ENCODE data around the gene USH2A.

The USH2A gene

DNA sequence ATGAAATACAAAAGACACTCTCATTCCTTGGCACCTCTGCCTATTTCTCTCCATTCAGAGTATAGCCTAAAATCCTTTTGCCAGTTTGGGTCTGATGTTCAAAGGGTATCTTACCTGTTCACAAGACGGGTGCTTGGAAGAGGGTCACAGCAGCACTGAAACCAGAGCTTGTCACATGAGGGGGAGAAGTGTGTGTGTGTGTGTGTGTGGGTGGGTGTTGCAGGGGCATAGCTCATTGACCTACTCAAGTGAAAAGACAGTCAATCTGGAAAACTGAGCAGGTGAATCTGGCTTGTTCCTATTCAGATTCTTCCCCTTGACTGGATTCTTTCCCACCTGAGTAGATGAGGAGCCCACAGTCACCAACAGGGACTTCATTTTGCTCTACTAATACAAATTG, 792.2 kb downstream of the USH2A start:
- H3K9me2 ChIP-seq (replicated peaks; ENCODE audit: low read depth, low read length) = no peaks in the 10 kb centered on the region
- TF ChIP-seq, protein P1, sequence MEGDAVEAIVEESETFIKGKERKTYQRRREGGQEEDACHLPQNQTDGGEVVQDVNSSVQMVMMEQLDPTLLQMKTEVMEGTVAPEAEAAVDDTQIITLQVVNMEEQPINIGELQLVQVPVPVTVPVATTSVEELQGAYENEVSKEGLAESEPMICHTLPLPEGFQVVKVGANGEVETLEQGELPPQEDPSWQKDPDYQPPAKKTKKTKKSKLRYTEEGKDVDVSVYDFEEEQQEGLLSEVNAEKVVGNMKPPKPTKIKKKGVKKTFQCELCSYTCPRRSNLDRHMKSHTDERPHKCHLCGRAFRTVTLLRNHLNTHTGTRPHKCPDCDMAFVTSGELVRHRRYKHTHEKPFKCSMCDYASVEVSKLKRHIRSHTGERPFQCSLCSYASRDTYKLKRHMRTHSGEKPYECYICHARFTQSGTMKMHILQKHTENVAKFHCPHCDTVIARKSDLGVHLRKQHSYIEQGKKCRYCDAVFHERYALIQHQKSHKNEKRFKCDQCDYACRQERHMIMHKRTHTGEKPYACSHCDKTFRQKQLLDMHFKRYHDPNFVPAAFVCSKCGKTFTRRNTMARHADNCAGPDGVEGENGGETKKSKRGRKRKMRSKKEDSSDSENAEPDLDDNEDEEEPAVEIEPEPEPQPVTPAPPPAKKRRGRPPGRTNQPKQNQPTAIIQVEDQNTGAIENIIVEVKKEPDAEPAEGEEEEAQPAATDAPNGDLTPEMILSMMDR (conservative IDR thresholded peaks at IDR 0.05; ENCODE audit: low read length) = no peak
- TF ChIP-seq EZH2phosphoT487 (IDR thresholded peaks at IDR 0.05; ENCODE audit: borderline replicate concordance) = no peak

GRCh38 chr1:215625949-215626348, 797.3 kb downstream of the USH2A start:
- TF ChIP-seq, protein P1 (conservative IDR thresholded peaks at IDR 0.05; ENCODE audit: low read length) = no peak
- no peak for TF ChIP-seq EZH2phosphoT487 (IDR thresholded peaks at IDR 0.05; ENCODE audit: borderline replicate concordance)
- no peak overlapping the region for H3K4me3 ChIP-seq (ENCODE audit: low read length, poor library complexity, severe bottlenecking)
- no peak overlapping the region for H2AFZ ChIP-seq (ENCODE audit: low read length)
- no peaks in the 10 kb centered on the region for H3F3A ChIP-seq (ENCODE audit: low read depth)
- H3K4me2 ChIP-seq (ENCODE audit: low read depth, low read length, poor library complexity, severe bottlenecking) = no peak overlapping the region
- peaks cover 8% of the 10 kb centered on the region; the same call in 1 of the 2 replicates for H3K36me3 ChIP-seq (ENCODE audit: insufficient read depth, low read length)
- H3K27me3 ChIP-seq (ENCODE audit: insufficient read depth, low read length, poor library complexity, severe bottlenecking) = no peaks in the 10 kb centered on the region
- no peak overlapping the region for H3K9ac ChIP-seq (ENCODE audit: low read depth, low read length, poor library complexity, severe bottlenecking)
- no peaks in the 10 kb centered on the region for H3K9me3 ChIP-seq (ENCODE audit: insufficient read depth, low read depth, low read length)
- no peaks in the 10 kb centered on the region for H3K9me2 ChIP-seq (replicated peaks; ENCODE audit: low read depth, low read length)
- no peaks in the 10 kb centered on the region for H3K4me1 ChIP-seq (ENCODE audit: insufficient read depth, low read length, poor library complexity, severe bottlenecking)
- no peaks in the 10 kb centered on the region for H4K20me1 ChIP-seq (ENCODE audit: insufficient read depth, low read length, poor library complexity, severe bottlenecking)
- no peaks in the 10 kb centered on the region for H3K79me2 ChIP-seq (ENCODE audit: insufficient read depth, low read length)

More for the DNA sequence above, 792.2 kb downstream of the USH2A start:
- Histone ChIP-seq H3K9ac (ENCODE audit: low read depth, low read length, poor library complexity, severe bottlenecking) (no peak overlapping the region), H3K4me2 (ENCODE audit: low read depth, low read length, poor library complexity, severe bottlenecking) (no peak overlapping the region), H2AFZ (ENCODE audit: low read length) (no peak overlapping the region), H3K4me3 (ENCODE audit: low read length, poor library complexity, severe bottlenecking) (no peak overlapping the region), H4K20me1 (ENCODE audit: insufficient read depth, low read length, poor library complexity, severe bottlenecking) (no peaks in the 10 kb centered on the region), H3F3A (ENCODE audit: low read depth) (no peaks in the 10 kb centered on the region), H3K27me3 (ENCODE audit: insufficient read depth, low read length, poor library complexity, severe bottlenecking) (no peaks in the 10 kb centered on the region), H3K9me3 (ENCODE audit: insufficient read depth, low read depth, low read length) (no peaks in the 10 kb centered on the region), H3K4me1 (ENCODE audit: insufficient read depth, low read length, poor library complexity, severe bottlenecking) (no peaks in the 10 kb centered on the region), H3K36me3 (ENCODE audit: insufficient read depth, low read length) (no peaks in the 10 kb centered on the region), H3K79me2 (ENCODE audit: insufficient read depth, low read length) (no peaks in the 10 kb centered on the region)

- Histone ChIP-seq H3K9ac (ENCODE audit: low read depth, low read length, poor library complexity, severe bottlenecking) (no peak overlapping the region), H2AFZ (ENCODE audit: low read length) (no peak overlapping the region), H3F3A (ENCODE audit: low read depth) (no peaks in the 10 kb centered on the region), H4K20me1 (ENCODE audit: insufficient read depth, low read length, poor library complexity, severe bottlenecking) (no peaks in the 10 kb centered on the region), H3K4me1 (ENCODE audit: insufficient read depth, low read length, poor library complexity, severe bottlenecking) (no peaks in the 10 kb centered on the region), H3K79me2 (ENCODE audit: insufficient read depth, low read length) (no peaks in the 10 kb centered on the region), H3K4me3 (ENCODE audit: low read length, poor library complexity, severe bottlenecking) (no peak overlapping the region), H3K4me2 (ENCODE audit: low read depth, low read length, poor library complexity, severe bottlenecking) (no peak overlapping the region), H3K27me3 (ENCODE audit: insufficient read depth, low read length, poor library complexity, severe bottlenecking) (no peaks in the 10 kb centered on the region), H3K9me3 (ENCODE audit: insufficient read depth, low read depth, low read length) (no peaks in the 10 kb centered on the region), H3K9me2 (replicated peaks; ENCODE audit: low read depth, low read length) (no peaks in the 10 kb centered on the region), H3K36me3 (ENCODE audit: insufficient read depth, low read length) (peaks cover 27% of the 10 kb centered on the region; the same call in 1 of the 2 replicates)
- TF ChIP-seq, protein P1 (conservative IDR thresholded peaks at IDR 0.05; ENCODE audit: low read length) = no peak
- TF ChIP-seq EZH2phosphoT487 (IDR thresholded peaks at IDR 0.05; ENCODE audit: borderline replicate concordance) = no peak
Measured at GRCh38 chr1:215623162-215623561, 800.1 kb downstream of the USH2A start.
